RWPE2 (cell line): ENCODE data around the gene PLEKHA5.

Experiments used
- ATAC-seq: fragments of 200-7000 bp; cut with Tn5 transposase; 3 replicates; pipeline ENCODE4 v1.9.1; 2021; ENCODE audit warnings: low read depth
- DNase-seq: peaks from one replicate; pipeline ENCODE4 v3.0.0-alpha.2; 2020; ENCODE audit warnings: low spot score
- H3K27ac ChIP-seq: fragments of 450-650 bp; 2 replicates; pipeline ENCODE4 v1.5.1; 2017; ENCODE audit warnings: mild to moderate bottlenecking; ENCODE audit not compliant: poor library complexity, severe bottlenecking
- H3K27me3 ChIP-seq: fragments of 250-450 bp; sonication (Bioruptor Pico); 2 replicates; pipeline ENCODE4 v1.5.1; 2021; ENCODE audit warnings: mild to moderate bottlenecking, moderate library complexity; ENCODE audit not compliant: insufficient read depth, poor library complexity, severe bottlenecking
- H3K36me3 ChIP-seq: fragments of 250-450 bp; sonication (Bioruptor Pico); 2 replicates; pipeline ENCODE4 v1.5.1; 2020; ENCODE audit warnings: low read depth, mild to moderate bottlenecking, moderate library complexity
- H3K4me1 ChIP-seq: fragments of 250-450 bp; sonication (Bioruptor Pico); 2 replicates; pipeline ENCODE4 v1.5.1; 2021; ENCODE audit warnings: mild to moderate bottlenecking, moderate library complexity; ENCODE audit not compliant: insufficient read depth, poor library complexity, severe bottlenecking
- H3K4me3 ChIP-seq: fragments of 250-450 bp; sonication (Bioruptor Pico); 2 replicates; pipeline ENCODE4 v1.5.1; 2021; ENCODE audit warnings: mild to moderate bottlenecking, moderate library complexity; ENCODE audit not compliant: severe bottlenecking
- H3K9me3 ChIP-seq: fragments of 250-450 bp; sonication (Bioruptor Pico); 2 replicates; pipeline ENCODE4 v1.5.1; 2021; ENCODE audit warnings: mild to moderate bottlenecking, moderate library complexity; ENCODE audit not compliant: severe bottlenecking
- CTCF ChIP-seq: fragments of 450-650 bp; IDR thresholded peaks from one replicate; pipeline ENCODE4 v1.5.1; 2017; ENCODE audit warnings: mild to moderate bottlenecking, moderate library complexity; ENCODE audit not compliant: poor library complexity, severe bottlenecking

PLEKHA5 gene

GRCh38 chr12:19128485-19128884 lies 1.0 kb upstream of the PLEKHA5 start:
- Histone ChIP-seq H3K4me3 (no peak overlapping the region), H3K4me1 (no peaks in the 10 kb centered on the region), H3K27me3 (no peaks in the 10 kb centered on the region), H3K36me3 (no peaks in the 10 kb centered on the region; the same call in 1 of the 2 replicates), H3K9me3 (no peaks in the 10 kb centered on the region), H3K27ac (peak overlapping the region; percentile 83)
- ATAC-seq (no peak), DNase-seq (no peak)
- TF ChIP-seq CTCF = no peak

GRCh38 chr12:19129122-19129485 lies 429 bp upstream of the PLEKHA5 start:
- H3K4me3 ChIP-seq = peak overlapping the region; percentile 66

GRCh38 chr12:19130224-19131024 lies 891 bp downstream of the PLEKHA5 start:
- Histone ChIP-seq H3K27ac (peak overlapping the region; percentile 83), H3K36me3 (no peaks in the 10 kb centered on the region; the same call in 1 of the 2 replicates), H3K27me3 (no peaks in the 10 kb centered on the region), H3K4me1 (no peaks in the 10 kb centered on the region), H3K9me3 (no peaks in the 10 kb centered on the region), H3K4me3 (peak overlapping the region; percentile 66)
- DNase-seq = no peak
- no peak for TF ChIP-seq CTCF
- ATAC-seq = peak; percentile 19

More at GRCh38 chr12:19129122-19129485, 429 bp upstream of the PLEKHA5 start:
- DNase-seq (no peak), ATAC-seq (no peak)
- Histone ChIP-seq H3K27me3 (no peaks in the 10 kb centered on the region), H3K4me1 (no peaks in the 10 kb centered on the region), H3K36me3 (no peaks in the 10 kb centered on the region; the same call in 1 of the 2 replicates), H3K27ac (peak overlapping the region; percentile 83), H3K9me3 (no peaks in the 10 kb centered on the region)
- TF ChIP-seq CTCF = no peak

GRCh38 chr12:19131025-19131444 lies 1.5 kb downstream of the PLEKHA5 start:
- DNase-seq (no peak), ATAC-seq (peak; percentile 73)
- peak overlapping the region; percentile 83 for H3K27ac ChIP-seq

More at GRCh38 chr12:19131025-19131444, 1.5 kb downstream of the PLEKHA5 start:
- H3K27me3 ChIP-seq = no peaks in the 10 kb centered on the region
- no peaks in the 10 kb centered on the region for H3K4me1 ChIP-seq
- no peaks in the 10 kb centered on the region for H3K9me3 ChIP-seq
- peak overlapping the region; percentile 66 for H3K4me3 ChIP-seq
- TF ChIP-seq CTCF = no peak
- no peaks in the 10 kb centered on the region; the same call in 1 of the 2 replicates for H3K36me3 ChIP-seq
